H1 (cell line): ENCODE results near the gene BABAM2. TPM values are rescaled to one million over a fixed set of nuclear protein-coding genes. Genes with fewer than 3 reads are reported as not detected.

Experiments used
- CTCF ChIA-PET: fragments of 300-600 bp; sonication (Branson Sonifier 250); formaldehyde crosslinking; loops from one replicate; lab custom pipeline; 2021; ENCODE audit not compliant: partially characterized antibody; lab: Charles Lee
- POLR2A ChIA-PET: fragments of 300-600 bp; sonication (Branson Sonifier 250); formaldehyde crosslinking; loops from one replicate; lab custom pipeline; 2021; ENCODE audit warnings: inconsistent platforms; ENCODE audit not compliant: partially characterized antibody; lab: Charles Lee
- DNase-seq, 2 experiments: peaks; one replicate each; pipeline versions ENCODE4 v3.0.0 to v3.0.0-alpha.2; 2010 to 2022; ENCODE audit warnings: low spot score in 2 of 2, low read depth in 1 of 2, mixed read lengths in 1 of 2
- FAIRE-seq: peaks from 2 replicates; lab custom pipeline; 2011; peaks lifted over from hg19 to GRCh38; lab: Jason Lieb, UNC
- H2AFZ ChIP-seq: 2 replicates; pipeline ENCODE4 v1.8.1; 2012; ENCODE audit warnings: low read length, inconsistent platforms
- H2AK5ac ChIP-seq: 2 replicates; pipeline ENCODE4 v1.6.1; 2013; ENCODE audit warnings: low read depth, low read length
- H2BK120ac ChIP-seq: replicated peaks from 2 replicates; pipeline ENCODE3; 2013; ENCODE audit warnings: low read depth, low read length, inconsistent platforms
- H2BK12ac ChIP-seq: 2 replicates; pipeline ENCODE4 v1.6.1; 2013; ENCODE audit warnings: low read depth, low read length
- H2BK15ac ChIP-seq: 2 replicates; pipeline ENCODE4 v1.6.1; 2013; ENCODE audit warnings: low read length
- H2BK20ac ChIP-seq: 2 replicates; pipeline ENCODE4 v1.6.1; 2013; ENCODE audit warnings: low read length
- H2BK5ac ChIP-seq: 2 replicates; pipeline ENCODE4 v1.6.1; 2013; ENCODE audit warnings: low read depth, low read length
- H3K14ac ChIP-seq: 2 replicates; pipeline ENCODE4 v1.6.1; 2013; ENCODE audit warnings: inconsistent platforms; ENCODE audit not compliant: insufficient read length
- H3K18ac ChIP-seq: 2 replicates; pipeline ENCODE4 v1.6.1; 2013; ENCODE audit warnings: low read length; ENCODE audit errors: extremely low read depth
- H3K23ac ChIP-seq: 2 replicates; pipeline ENCODE4 v1.6.1; 2013; ENCODE audit warnings: inconsistent platforms; ENCODE audit not compliant: insufficient read length
- H3K23me2 ChIP-seq: 2 replicates; pipeline ENCODE4 v1.6.1; 2013; ENCODE audit warnings: low read depth, low read length
- H3K27ac ChIP-seq: 2 replicates; pipeline ENCODE4 v1.6.1; 2011; ENCODE audit warnings: low read depth, low read length, inconsistent platforms
- H3K27me3 ChIP-seq, 4 experiments: replicated peaks in 1 of 4; 1 replicate in 1 of 4; 2 replicates in 3 of 4; pipeline versions ENCODE4 v1.6.1 to v1.8.1; 2011 to 2013; ENCODE audit warnings: low read length in 3 of 4, mild to moderate bottlenecking in 3 of 4, inconsistent platforms in 2 of 4, mixed read lengths in 2 of 4, moderate library complexity in 1 of 4; ENCODE audit not compliant: control insufficient read depth in 3 of 4, insufficient read depth in 3 of 4; ENCODE audit errors: extremely low read depth in 1 of 4
- H3K36me3 ChIP-seq, 4 experiments: 2 replicates each; pipeline versions ENCODE4 v1.6.1 to v1.8.1; 2011 to 2013; ENCODE audit warnings: mild to moderate bottlenecking in 4 of 4, low read length in 3 of 4, moderate library complexity in 2 of 4, control low read depth in 1 of 4, inconsistent platforms in 1 of 4; ENCODE audit not compliant: insufficient read depth in 4 of 4, control insufficient read depth in 2 of 4
- H3K4ac ChIP-seq: replicated peaks from 2 replicates; pipeline ENCODE3; 2013; ENCODE audit warnings: low read length, low read depth, mixed read lengths, inconsistent platforms; ENCODE audit not compliant: insufficient read length
- H3K4me1 ChIP-seq, 4 experiments: replicated peaks in 1 of 4; 1 replicate in 1 of 4; 2 replicates in 3 of 4; pipeline versions ENCODE4 v1.6.1 to v1.8.1; 2011 to 2013; ENCODE audit warnings: low read length in 3 of 4, inconsistent platforms in 2 of 4, mixed read lengths in 1 of 4; ENCODE audit not compliant: insufficient read depth in 4 of 4, control insufficient read depth in 3 of 4
- H3K4me2 ChIP-seq, 2 experiments: 2 replicates each; pipeline versions ENCODE4 v1.6.1 to v1.8.1; 2011 to 2013; ENCODE audit warnings: low read depth in 2 of 2, low read length in 2 of 2, control low read depth in 1 of 2, inconsistent platforms in 1 of 2, mild to moderate bottlenecking in 1 of 2; ENCODE audit not compliant: insufficient read depth in 1 of 2
- H3K4me3 ChIP-seq, 4 experiments: fragments of 200-600, 300-600 bp in 1 of 4; sonication (generic), shearing (Covaris generic), sonication (Bioruptor Twin) in 1 of 4; 2 replicates each; pipeline versions ENCODE4 v1.5.1 to v1.8.1; 2011 to 2016; ENCODE audit warnings: low read length in 4 of 4, low read depth in 3 of 4, control low read depth in 2 of 4, inconsistent platforms in 2 of 4, mild to moderate bottlenecking in 2 of 4, mixed read lengths in 1 of 4, moderate library complexity in 1 of 4; ENCODE audit not compliant: insufficient read depth in 2 of 4; ENCODE audit errors: extremely low read depth in 1 of 4
- H3K56ac ChIP-seq: replicated peaks from 2 replicates; pipeline ENCODE3; 2013; ENCODE audit warnings: low read depth, mild to moderate bottlenecking, mixed read lengths, low read length, inconsistent platforms; ENCODE audit not compliant: insufficient read length
- H3K79me1 ChIP-seq: 2 replicates; pipeline ENCODE4 v1.6.1; 2013; ENCODE audit warnings: low read depth, low read length, control low read depth
- H3K79me2 ChIP-seq, 2 experiments: 2 replicates each; pipeline versions ENCODE4 v1.6.1 to v1.8.1; 2012 to 2013; ENCODE audit warnings: low read length in 2 of 2, mild to moderate bottlenecking in 2 of 2, inconsistent platforms in 1 of 2; ENCODE audit not compliant: insufficient read depth in 2 of 2, control insufficient read depth in 1 of 2
- H3K9ac ChIP-seq, 4 experiments: replicated peaks in 1 of 4; 1 replicate in 1 of 4; 2 replicates in 3 of 4; pipeline versions ENCODE4 v1.6.1 to v1.8.1; 2011 to 2013; ENCODE audit warnings: low read depth in 3 of 4, low read length in 3 of 4, control low read depth in 2 of 4, mild to moderate bottlenecking in 2 of 4, moderate library complexity in 2 of 4, inconsistent platforms in 1 of 4; ENCODE audit errors: extremely low read depth in 1 of 4
- H3K9me3 ChIP-seq, 2 experiments: 2 replicates each; pipeline versions ENCODE4 v1.6.1 to v1.8.1; 2012 to 2013; ENCODE audit warnings: mild to moderate bottlenecking in 2 of 2, moderate library complexity in 2 of 2, control low read depth in 1 of 2, inconsistent platforms in 1 of 2, low read depth in 1 of 2, low read length in 1 of 2, mixed read lengths in 1 of 2; ENCODE audit not compliant: insufficient read depth in 2 of 2
- H4K20me1 ChIP-seq, 2 experiments: replicated peaks in 1 of 2; 2 replicates each; pipeline versions ENCODE3 to v1.8.1; 2011 to 2013; ENCODE audit warnings: inconsistent platforms in 2 of 2, low read length in 2 of 2, mild to moderate bottlenecking in 1 of 2; ENCODE audit not compliant: insufficient read depth in 2 of 2, control insufficient read depth in 1 of 2
- H4K5ac ChIP-seq: 2 replicates; pipeline ENCODE4 v1.6.1; 2013; ENCODE audit warnings: low read length, low read depth, mixed read lengths, inconsistent platforms; ENCODE audit not compliant: insufficient read length
- H4K8ac ChIP-seq: 2 replicates; pipeline ENCODE4 v1.8.0; 2013; ENCODE audit warnings: mild to moderate bottlenecking, moderate library complexity, low read length, inconsistent platforms; ENCODE audit not compliant: insufficient read depth; ENCODE audit errors: extremely low read depth
- H4K91ac ChIP-seq: replicated peaks from 2 replicates; pipeline ENCODE3; 2013; ENCODE audit warnings: low read length, mixed read lengths, inconsistent platforms; ENCODE audit not compliant: insufficient read length
- ASH2L ChIP-seq: fragments of 200-600, 300-600 bp; sonication (generic); IDR thresholded peaks from one replicate; pipeline ENCODE4 v1.7.1; 2017; ENCODE audit warnings: low read length
- CREB1 ChIP-seq: IDR thresholded peaks from 2 replicates; pipeline ENCODE4 v1.6.1; 2012; ENCODE audit warnings: inconsistent platforms
- EGR1 ChIP-seq: IDR thresholded peaks from 2 replicates; pipeline ENCODE4 v1.6.1; 2011; ENCODE audit warnings: low read depth, low read length, borderline replicate concordance
- MAX ChIP-seq: IDR thresholded peaks from 2 replicates; pipeline ENCODE4 v1.6.1; 2012; ENCODE audit warnings: inconsistent platforms
- PHF8 ChIP-seq: fragments of 200-600 bp; sonication (generic); conservative IDR thresholded peaks from 2 replicates; pipeline ENCODE4 v1.7.1; 2012; ENCODE audit warnings: low read depth, mild to moderate bottlenecking, inconsistent platforms, low read length, moderate library complexity
- ZNF274 ChIP-seq: IDR thresholded peaks from 2 replicates; pipeline ENCODE4 v1.7.0; 2012; ENCODE audit warnings: low read length, borderline replicate concordance; ENCODE audit errors: extremely low read depth
- WGBS, 2 experiments: shearing (Covaris generic) in 1 of 2; methylation state at CpG; one replicate each; pipeline versions ENCODE4 v1.1.6 to v1.1.7; 2013 to 2015; ENCODE audit warnings: low lambda C conversion rate in 2 of 2, mixed read lengths in 2 of 2, inconsistent platforms in 1 of 2, low coverage in 1 of 2, missing lambda C conversion rate in 1 of 2; ENCODE audit not compliant: insufficient replicate concordance in 2 of 2, insufficient coverage in 1 of 2, insufficient read length in 1 of 2; ENCODE audit errors: extremely low coverage in 1 of 2, missing lambda C conversion rate in 1 of 2; 5-methylcytosine and 5-hydroxymethylcytosine counted together
- long read RNA-seq, 2 experiments: library from RNA in 1 of 2; library from capped mRNA in 1 of 2; stranded (forward); transcript quantifications; one replicate each; pipeline ENCODE4 v2.0.0, GENCODE V29; 2021; ENCODE audit warnings: inconsistent platforms in 1 of 2
- polyA minus RNA-seq, 3 experiments: library from RNA; depleted of rRNA, polyadenylated mRNA; stranded (reverse); fragments of >200 nt; gene quantifications; 1 replicate in 2 of 3; 2 replicates in 1 of 3; pipeline ENCODE4 v1.2.3, GENCODE V29; 2011
- polyA plus RNA-seq, 7 experiments: library from polyadenylated mRNA; depleted of rRNA in 3 of 7; stranded (reverse) in 5 of 7; unstranded in 2 of 7; fragments of >200 nt in 5 of 7; fragments of 200-250 nt in 2 of 7; gene quantifications; 1 replicate in 5 of 7; 2 replicates in 1 of 7; 4 replicates in 1 of 7; pipeline versions ENCODE4 v1.2.1 to v1.2.3, GENCODE V29; 2011 to 2013; ENCODE audit warnings: missing spikeins in 2 of 7, mixed read lengths in 2 of 7
- total RNA-seq: library from RNA; stranded (reverse); fragmentation: NEBNext Ultra II Directional; extraction: Animal tissue kit (Norgen Biotek cat#: 25700); gene quantifications from 2 replicates; pipeline ENCODE4 v1.2.1, GENCODE V29; 2021

Gene BABAM2
- total RNA-seq (20.1 and 20.9 TPM in 2 replicates), polyA plus RNA-seq (2011; rRNA removed) (12.1 and 15.8 TPM in 2 replicates), polyA minus RNA-seq (2011; rRNA and poly(A)+ RNA removed) (26.3 and 26.5 TPM in 2 replicates)
- 14.7 TPM for polyA plus RNA-seq (2011; cell fraction: cytosol; rRNA removed)
- 11.6 TPM for polyA plus RNA-seq (2011; cell fraction: nucleus; rRNA removed)
- 16.3 to 24.7 TPM (median 19.7 TPM) in 4 replicates for polyA plus RNA-seq (2012, experiment 1 of 2)
- polyA plus RNA-seq (2012, experiment 2 of 2): 23.4 TPM
- polyA plus RNA-seq (2013, experiment 1 of 2): 21.1 TPM
- polyA plus RNA-seq (2013, experiment 2 of 2): 20.7 TPM
- 11.8 TPM for polyA minus RNA-seq (2011; cell fraction: cytosol; rRNA and poly(A)+ RNA removed)
- polyA minus RNA-seq (2011; cell fraction: nucleus; rRNA and poly(A)+ RNA removed): 58.5 TPM
- long read RNA-seq, experiment 1, transcript BABAM2-204 (12 exons, 1,657 nt): major isoform, 16 of 37 reads
- long read RNA-seq, experiment 1, transcript BABAM2-203 (13 exons, 1,686 nt): minor isoform, 5 of 37 reads
- long read RNA-seq, experiment 1, partial matches to known transcripts: 13 of 37 reads
- long read RNA-seq, experiment 1, other reads (novel, unspliced or antisense): 3 of 37 reads
- long read RNA-seq, experiment 2, transcript BABAM2-204 (12 exons, 1,657 nt): major isoform, 16 of 21 reads
- long read RNA-seq, experiment 2, partial matches to known transcripts: 0 of 21 reads
- long read RNA-seq, experiment 2, other reads (novel, unspliced or antisense): 1 of 21 reads

GRCh38 chr2:27890146-27890923, at the start of gene BABAM2, which contains the start of gene RBKS:
BABAM2 (plus strand) TSS chr2:27890729; CDS start chr2:27894557, 3,828 bp downstream.
RBKS (minus strand) TSS chr2:27890387; CDS start chr2:27890345, 42 bp downstream.
- Histone ChIP-seq H2AFZ (peak within 1 kb of the TSS; percentile 99), H4K5ac (peak within 1 kb of the TSS; percentile 99), H2AK5ac (no peak within 1 kb of the TSS), H2BK120ac (no peak within 1 kb of the TSS), H3K23me2 (peaks cover 6% of the 10 kb centered on the region), H3K79me1 (no peaks in the 10 kb centered on the region), H3K9ac (peak within 1 kb of the TSS; percentile 89 to 99 (median 93)), H3K79me2 (0 out of 4 replicates have a peak, but pooled peaks cover 0 to 3% of the 10 kb centered on the region in 2 experiments), H3K4me2 (peak within 1 kb of the TSS; percentile 66 to 94), H3K23ac (no peak within 1 kb of the TSS), H4K20me1 (no peaks in the 10 kb centered on the region), H3K4ac (peak within 1 kb of the TSS; percentile 97), H2BK12ac (peak within 1 kb of the TSS; percentile 96), H3K9me3 (no peaks in the 10 kb centered on the region), H3K4me3 (peak within 1 kb of the TSS; percentile 70 to 90 (median 80)), H3K36me3 (no peaks in the 10 kb centered on the region), H3K27ac (peak within 1 kb of the TSS; percentile 96), H3K18ac (peak within 1 kb of the TSS; percentile 99), H3K27me3 (no peaks in the 10 kb centered on the region), H2BK5ac (peak within 1 kb of the TSS; percentile 99), H3K4me1 (no peaks in the 10 kb centered on the region), H3K56ac (peak within 1 kb of the TSS; percentile 97), H4K8ac (peak within 1 kb of the TSS; percentile 100; the same call in 1 of the 2 replicates), H2BK15ac (peak within 1 kb of the TSS; percentile 99; the same call in 1 of the 2 replicates), H3K14ac (no peak within 1 kb of the TSS), H2BK20ac (no peak within 1 kb of the TSS), H4K91ac (peak within 1 kb of the TSS; percentile 99)
- FAIRE-seq: no peak
- 1% methylated on average over 32 of the region's 79 CpGs; no CpG with 5 or more reads in 1 of the 2 experiments for WGBS, 2 experiments
- POLR2A ChIA-PET: interaction anchor here (0.7 to 1.1 kb wide), 2 partner anchors 11 to 500 kb away, joined by 3 to 4 read pairs; no protein-coding TSS in a partner anchor
- CTCF ChIA-PET: no interaction called here
- DNase-seq: peak; percentile 50 to 95
- TF ChIP-seq EGR1 (peak; percentile 98), ZNF274 (no peak), CREB1 (0 out of 2 replicates have a peak, but pooled peaks have one; percentile 33), ASH2L (peak; percentile 58), PHF8 (no peak; the same call in 1 of the 2 replicates), MAX (peak; percentile 27)
